ENCODE measurements around the gene TEN1.

TEN1 gene

DNA sequence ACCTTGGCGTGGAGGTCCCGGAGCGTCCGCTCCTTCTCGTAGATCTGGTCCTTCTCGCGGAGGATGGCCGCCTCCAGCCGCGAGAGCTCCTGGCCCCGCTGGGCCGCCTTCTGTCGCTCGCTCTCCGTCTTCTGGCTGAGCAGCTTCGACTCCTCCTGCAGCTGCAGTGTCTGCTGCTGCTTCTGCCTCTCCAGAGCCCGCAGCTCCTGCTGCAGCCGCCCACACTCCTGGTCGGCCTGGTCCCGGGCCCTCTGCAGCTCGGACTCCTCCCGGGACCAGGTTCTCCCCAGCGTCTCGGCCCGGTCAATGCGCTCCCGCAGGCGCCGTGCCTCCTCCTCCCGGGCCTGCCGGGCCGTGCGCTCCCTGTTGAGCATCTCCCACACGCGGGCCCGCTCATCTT is 29.2 kb downstream of the TEN1 start:
- no peak for DNase-seq

DNA sequence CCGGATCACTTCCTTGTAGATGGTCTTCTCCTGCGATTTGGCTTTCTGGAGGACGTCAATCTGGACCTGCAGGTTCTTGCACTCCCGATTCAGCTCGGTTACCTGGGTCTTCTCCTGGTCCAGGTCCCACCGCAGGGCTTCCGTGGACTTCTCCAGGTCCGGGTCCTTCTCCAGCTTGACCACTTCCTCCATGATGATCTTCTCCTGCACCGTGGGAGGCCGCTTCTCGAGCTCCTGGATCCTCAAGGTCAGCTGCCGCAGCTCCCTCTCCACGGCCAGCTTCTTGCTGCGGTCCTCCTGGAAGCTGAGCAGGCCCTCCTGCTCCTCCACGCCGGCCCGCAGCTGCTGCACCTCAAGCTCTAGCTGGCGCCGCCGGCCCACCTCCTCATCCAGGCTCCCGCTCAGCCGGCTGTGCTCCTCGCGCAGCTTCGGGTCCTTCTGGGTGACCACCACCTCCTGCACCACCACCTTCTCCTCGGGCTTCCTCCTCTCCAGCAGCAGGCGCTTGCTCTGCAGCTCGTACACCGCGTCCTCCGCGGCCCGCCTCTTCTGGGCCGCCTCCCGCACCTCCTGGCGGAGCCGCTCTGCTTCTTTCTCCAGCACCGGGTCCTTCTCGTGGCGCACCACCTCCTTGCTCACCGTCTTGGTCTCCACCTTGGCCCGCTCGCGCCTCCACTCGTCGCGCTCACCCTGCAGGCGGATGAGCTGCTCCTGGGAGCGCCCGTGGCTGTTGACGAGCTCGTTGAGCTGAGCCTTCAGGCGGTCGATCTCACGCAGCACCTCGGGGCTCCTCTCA is 29.8 kb downstream of the TEN1 start:
- no peak for DNase-seq

DNA sequence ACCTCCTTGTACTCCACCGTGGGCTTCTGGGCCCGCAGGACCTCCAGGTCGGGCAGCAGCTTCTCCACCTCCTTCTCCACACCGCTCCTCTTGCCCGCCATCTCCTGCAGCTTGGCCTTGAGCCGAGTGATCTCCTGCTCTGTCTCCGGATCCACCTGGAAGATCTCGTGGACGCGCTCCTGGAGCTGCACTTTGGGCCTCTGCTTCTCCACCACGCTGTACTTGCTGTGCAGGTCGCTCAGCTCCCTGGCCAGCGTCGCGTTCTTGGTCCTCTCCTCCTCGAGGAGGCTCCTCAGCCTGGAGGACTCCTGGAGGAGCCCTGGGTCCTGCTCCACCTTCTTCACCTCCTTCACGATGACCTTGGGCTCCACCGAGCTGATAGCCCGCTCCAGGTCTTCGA is 30.4 kb downstream of the TEN1 start:
- DNase-seq: no peak

DNA sequence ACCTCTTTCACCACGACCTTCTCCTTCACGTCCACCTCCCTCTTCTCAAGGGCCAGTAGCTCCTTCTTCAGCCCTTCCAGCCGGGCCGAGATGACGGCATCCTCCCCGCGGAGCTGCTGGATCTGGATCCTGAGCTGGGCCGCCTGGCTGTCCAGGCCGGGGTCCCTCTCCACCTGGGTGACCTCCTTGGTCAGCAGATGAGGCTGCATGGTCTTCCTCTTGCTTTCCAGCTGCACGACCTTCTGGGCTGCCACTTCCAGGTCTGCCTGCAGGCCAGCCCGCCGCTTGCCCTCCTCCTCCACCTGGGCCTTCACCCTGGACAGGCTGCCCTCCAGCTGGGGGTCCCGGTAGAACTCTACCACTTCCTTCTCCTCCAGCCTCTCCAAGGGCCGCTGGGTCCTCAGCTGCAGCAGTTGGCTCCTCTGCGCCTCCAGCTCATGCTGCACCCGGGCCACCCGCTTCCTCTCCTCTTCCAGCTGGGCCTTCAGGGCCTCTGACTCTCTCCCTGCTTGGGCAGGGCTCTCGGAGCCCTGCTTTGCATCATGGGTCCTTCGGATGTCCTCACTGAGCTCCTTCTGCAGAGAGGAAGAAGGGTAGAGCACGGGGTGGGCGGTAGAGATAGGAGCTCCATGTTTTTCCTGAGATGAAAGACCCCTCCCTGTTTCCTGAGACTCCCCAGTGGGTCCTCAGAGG is 31.1 kb downstream of the TEN1 start:
- DNase-seq: no peak

DNA sequence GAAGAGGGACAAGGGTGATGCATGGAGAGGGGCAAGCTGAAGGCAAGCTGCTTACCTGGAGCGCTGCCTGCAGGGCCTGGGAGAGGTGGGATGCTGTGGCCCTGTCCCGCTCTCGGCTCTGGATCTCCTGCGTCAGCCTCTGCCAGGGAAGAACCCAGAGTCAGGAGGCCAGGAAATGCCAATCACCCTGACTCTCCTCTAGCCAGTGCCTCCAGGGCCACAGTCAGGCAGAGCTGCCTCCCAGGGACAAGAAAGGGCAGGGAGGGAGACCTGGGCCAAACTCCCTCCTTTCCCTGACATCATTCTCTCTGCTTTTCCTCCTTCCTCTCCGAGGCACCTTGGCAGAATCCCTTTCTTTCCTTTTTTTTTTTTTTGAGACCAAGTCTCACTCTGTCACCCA is 32.9 kb downstream of the TEN1 start:
- DNase-seq: no peak

DNA sequence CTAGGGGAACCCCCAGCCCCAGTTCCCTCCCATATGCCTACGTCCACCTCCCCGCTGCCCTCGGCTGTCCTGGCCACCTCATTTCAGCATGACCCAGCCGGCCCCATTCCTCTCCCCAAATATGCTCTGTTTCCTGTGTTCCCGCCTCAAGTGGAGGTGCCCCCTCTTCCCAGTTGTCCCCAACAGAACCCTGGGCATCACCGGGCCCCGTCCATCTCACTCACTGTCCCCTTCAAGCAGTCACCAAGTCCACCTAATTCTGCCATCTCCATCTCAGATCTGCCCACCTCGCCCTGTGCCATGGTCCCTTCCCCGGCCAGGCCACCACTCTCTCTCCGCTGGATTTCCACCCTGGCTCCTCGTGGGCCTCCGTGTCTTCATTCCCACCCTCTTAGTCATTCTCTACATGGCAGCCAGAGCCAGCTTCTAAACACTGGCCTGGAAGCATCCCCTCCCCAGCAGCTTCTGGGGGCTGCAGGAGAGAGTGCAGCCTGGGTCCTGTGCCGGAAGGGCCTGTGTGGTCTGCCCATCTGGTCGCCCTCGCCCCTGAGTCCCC is 34.4 kb downstream of the TEN1 start:
- DNase-seq: no peak

DNA sequence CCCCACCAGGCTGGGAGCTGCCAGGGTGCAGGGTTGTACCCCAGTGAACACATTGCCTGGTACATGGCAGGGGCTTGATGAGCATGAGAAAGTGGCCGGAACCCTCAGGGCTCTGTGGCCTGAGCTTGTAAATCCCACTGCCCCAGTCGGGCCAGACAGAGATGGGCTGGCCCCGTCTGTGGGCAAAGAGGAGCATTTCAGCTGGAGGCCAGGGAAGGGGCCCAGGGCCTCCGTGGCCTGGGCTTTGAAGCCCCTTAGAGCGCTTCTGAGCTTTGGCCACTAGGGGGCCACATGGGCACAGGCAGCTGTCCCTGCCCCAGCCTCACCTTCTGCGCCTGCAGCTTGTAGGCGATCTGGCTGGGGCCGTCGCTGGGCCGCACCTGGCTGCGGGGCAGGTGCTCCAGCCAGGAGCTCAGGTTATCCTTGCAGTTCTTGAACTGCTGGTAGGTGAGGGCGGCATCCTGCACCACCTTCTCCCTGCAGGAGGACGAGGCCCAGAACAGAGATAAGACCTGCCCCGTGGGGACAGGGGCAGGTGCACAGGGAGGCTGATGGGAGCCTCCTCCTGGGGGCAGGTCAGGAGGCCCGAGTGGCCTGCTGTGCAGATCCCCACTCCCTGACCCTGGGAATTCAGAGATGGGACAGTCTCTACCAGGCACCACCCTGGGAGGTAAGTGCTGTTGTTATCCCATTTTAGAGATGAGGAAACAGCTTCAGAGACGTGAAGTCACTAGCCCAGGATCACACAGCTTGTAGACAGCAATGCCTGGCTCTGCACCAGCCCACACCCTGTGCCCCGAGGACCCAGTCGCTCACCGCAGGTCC is 35.3 kb downstream of the TEN1 start:
- DNase-seq: peak; percentile 80

DNA sequence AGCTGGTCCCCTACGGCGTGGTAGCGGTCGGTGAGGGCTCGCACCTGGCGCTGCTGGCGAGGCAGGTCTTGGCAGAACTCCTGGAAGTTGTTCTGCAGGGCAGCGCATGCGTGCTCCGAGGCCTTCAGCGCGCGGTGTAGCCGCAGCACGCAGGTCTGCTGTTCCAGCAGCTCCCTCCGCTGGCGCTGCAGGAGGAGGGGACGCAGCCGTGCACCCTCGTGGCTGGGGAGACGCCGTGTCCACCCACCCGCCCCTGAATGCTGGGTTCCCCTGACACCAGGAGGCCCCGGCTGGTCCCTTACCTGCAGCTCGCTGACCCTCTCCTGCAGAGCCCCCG is 35.9 kb downstream of the TEN1 start:
- DNase-seq: peak; percentile 88

DNA sequence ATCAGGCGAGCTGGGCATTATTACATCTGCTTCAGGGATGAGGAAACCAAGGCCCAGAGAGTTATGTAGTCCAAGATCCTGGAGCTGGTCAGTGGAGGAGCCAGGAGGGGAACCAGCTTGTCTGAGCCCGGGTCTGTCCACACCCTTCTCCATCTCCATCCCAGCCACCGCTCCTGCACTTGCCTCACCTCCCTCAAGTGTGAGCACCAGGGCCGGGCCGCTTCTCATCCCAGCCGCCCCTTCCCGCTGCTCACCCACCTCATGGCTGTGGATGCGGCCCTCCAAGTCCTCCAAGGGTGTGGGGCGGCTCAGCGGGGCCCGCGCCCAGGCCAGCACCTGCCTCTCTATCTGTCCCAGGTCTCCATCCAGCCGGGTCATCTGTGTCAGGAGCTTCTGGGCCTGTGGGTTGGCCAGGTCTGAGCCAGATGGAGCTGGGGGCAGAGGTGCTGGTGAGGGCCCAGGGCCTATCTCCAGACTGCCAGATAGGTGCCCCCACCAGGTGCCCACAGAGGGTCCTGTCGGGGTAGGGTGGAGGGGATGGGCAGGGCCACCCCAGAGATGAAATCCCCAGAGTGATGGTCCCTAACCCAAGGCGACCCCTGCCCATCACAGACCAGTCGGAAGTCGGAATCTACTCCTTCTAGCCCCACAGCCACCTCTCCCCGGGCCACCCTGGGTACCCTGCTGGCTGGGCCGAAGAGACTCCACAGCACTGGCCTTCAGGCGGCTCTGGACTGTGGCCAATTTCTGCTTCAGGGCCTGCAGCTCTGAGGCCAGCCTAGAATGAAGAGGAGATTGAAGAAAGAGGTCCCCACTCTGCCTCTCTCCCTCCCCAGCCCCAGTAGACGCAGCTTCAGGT is 38.7 kb downstream of the TEN1 start:
- DNase-seq: no peak

DNA sequence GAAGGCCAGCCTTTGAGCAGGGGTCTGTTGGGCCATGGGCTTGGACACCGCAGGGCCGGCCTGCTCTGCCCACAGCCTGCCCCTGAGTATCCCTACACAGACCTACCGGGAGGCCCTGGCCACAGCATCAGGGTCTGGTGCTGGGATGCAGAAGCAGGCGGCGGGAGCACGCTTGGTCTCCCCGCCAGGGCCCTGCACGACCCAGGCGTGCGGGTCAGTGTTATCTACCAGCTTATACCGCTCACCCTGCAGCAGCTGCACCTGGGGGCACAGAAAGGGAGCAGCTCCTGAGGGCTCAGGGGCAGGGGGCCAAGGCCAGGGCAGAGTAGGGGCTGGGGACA is 39.3 kb downstream of the TEN1 start:
- DNase-seq: no peak

DNA sequence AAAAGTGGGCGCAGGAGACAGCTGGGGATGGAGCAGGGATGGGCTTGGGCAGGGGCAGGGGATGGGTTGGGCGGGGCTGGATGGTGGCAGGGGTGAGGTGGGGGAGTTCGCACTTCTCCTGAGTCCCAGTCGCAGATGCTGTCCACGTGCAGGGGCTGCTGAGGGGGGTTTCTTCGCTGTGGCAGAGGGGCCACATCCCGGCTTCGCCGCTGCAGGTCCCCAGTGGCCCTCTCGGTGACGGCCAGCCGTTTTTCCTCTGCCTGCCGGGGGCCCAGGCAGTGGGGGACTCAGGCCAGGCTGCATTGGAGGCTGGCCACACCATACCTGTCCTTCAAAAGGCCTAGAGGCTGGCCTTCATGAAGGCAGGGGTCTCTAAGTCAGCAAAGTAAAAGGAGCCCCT is 39.8 kb downstream of the TEN1 start:
- DNase-seq: no peak

DNA sequence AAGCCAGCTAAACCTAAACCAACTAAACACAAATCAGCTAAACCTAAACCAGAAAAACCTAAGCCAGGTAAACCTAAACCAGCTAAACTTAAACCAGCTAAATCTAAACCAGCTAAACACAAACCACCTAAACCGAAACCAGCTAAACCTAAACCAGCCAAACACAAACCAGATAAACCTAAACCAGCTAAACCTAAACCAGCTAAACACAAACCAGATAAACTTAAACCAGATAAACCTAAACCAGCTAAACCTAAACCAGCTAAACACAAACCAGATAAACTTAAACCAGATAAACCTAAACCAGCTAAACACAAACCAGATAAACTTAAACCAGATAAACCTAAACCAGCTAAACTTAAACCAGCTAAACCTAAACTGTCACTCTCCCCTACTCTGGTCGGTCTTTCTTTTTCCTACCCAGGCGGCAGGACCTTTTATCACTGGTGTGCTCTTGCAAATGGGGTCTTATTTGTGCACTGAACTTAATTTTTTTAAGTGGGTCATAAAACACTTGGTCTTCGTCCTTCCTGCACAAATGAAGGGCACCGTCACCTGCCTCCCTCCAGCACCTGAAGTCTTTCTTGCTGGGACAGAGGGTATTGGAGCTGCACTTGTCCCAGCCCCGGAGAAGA is 40.9 kb downstream of the TEN1 start:
- DNase-seq: no peak

DNA sequence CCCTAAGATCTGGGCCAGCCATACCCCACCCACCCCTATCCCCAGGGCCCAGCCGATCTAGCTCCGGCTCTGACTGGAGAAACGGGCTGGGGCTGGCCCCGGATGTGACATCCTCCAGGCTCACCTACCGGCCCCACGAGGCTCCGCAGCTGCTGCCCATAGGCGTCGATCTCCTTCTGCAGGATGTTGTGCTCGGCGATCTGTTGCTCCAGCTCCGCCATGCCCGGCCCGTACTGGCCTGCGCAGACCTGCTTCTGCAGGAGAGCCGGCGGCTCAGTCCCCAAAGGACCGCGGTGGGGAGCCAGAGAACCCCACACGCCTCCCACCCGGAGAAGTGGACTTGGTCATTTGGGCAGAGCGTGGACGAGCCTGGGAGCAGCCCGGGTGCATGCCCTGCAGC is 43.2 kb downstream of the TEN1 start:
- DNase-seq: no peak

DNA sequence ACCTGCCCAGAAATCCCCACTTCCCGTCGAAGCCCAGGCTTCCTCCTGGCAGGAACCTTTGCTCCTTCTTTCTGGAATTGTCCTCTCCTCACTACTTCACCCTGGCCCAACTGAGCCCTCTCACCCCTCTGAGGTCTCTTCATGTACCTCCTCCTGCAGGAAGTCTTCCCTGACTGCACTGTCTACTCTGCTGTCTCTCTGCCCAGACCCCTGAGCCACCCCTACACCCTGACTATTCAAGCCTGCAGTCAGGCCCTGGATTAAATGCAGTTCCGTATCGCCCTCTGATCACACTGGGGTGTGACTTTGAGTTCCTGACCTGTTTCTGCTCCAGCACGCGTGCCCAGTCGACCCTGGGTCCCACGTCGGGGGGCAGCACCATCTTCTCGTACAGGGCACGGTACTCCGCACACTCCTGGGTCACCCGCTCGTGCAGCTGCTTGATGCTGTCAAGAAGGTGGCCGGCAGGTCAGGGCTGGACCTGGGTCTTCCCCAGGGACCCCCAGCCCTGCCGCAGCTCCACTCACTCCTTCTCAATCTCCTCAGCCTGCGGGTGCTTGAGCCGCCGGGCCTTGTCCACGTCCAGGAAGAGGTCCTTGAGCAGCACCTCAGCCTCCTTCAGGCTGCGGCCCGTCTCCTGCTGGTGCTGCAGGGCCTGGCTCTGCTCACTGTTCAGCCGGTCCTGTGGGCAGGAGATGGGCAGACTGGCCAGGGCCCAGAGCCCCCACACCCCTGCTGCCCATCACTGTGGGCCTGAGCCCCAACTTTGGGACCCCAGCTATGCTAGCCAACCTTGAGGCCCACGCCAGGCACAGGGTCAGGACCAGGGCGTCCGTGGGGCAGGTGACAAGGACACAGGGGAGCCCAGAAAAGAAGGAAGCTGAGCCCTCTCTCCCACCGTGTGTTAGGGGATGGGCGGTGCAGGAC is 44.2 kb downstream of the TEN1 start:
- DNase-seq: no peak

DNA sequence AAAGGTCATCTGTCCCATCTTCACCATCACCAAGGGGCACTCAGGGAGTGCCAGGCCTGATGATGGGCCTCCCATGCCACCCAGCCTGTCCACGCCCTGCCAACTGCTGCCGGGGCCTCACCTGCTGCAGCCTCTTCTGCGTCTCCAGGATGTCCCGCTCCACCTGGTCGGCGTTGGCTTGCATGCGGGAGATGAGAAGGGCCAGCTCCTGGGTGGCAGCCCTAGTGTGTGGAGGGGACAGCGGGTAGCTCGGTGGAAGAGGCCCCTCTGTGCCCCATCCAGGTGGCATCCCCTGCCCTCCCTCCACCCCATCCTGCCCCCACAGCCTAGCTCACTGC is 44.8 kb downstream of the TEN1 start:
- DNase-seq: no peak

DNA sequence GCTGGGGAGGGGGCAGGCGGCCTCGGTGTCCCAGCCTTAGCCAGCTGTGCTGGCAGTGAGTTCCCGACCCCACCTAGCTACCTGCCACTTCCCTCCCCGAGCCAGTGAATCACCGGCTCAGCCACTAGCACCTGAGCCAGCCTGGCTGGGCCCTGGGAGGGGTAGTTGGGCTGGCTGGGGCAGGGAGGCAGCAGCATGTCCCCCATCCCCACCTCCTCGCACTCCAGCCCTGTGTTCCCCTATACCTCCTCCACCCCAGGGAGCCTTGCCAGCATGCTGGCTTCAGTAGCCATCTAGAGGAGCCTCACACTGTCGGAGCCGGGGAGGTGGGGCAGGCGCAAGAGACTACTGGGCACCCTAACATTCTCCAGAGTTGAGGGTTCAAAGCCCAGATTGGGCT is 45.3 kb downstream of the TEN1 start:
- no peak for DNase-seq

DNA sequence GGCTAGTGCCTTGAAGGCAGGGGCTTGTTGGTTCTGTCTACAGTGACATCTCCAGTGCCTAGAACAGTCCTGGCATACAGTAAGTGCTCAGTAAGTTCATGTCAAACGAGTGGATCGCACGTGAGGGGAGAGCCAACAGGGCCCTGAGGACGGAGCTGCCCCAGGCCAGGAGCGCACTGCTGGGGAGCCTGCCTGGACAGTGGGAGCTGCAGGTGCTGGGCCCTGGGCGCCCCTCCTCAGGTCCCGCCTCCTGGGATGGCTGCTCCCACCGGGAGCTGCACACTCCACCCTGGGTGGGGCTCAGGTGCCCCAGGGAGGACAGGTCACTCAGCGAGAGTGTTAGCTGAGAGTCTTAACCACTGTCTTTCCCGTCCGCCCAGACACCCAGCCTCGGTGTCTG is 46.3 kb downstream of the TEN1 start:
- DNase-seq: no peak

DNA sequence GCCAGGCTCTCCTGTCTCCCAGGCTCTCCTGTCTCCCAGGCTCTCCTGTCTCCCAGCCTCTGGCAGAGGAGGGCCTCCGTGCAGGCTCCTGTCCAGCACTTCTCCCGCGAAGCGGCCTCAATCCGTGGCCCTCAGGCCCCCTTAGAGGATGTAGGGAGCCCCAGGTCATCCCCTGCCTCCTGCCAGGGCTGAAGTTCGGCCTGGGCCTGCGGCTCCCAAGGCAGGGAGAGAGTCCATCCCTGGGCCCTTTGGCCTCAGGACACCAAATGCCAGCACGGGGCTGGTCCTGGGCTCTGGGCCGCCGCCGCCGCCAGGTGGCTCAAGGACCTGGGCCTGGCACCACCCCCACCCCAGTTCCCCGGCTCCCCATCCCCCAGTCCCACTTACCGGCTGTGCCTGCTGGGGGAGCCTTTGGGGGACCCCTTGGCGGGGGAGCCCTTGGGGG is 47.7 kb downstream of the TEN1 start:
- no peak for DNase-seq

DNA sequence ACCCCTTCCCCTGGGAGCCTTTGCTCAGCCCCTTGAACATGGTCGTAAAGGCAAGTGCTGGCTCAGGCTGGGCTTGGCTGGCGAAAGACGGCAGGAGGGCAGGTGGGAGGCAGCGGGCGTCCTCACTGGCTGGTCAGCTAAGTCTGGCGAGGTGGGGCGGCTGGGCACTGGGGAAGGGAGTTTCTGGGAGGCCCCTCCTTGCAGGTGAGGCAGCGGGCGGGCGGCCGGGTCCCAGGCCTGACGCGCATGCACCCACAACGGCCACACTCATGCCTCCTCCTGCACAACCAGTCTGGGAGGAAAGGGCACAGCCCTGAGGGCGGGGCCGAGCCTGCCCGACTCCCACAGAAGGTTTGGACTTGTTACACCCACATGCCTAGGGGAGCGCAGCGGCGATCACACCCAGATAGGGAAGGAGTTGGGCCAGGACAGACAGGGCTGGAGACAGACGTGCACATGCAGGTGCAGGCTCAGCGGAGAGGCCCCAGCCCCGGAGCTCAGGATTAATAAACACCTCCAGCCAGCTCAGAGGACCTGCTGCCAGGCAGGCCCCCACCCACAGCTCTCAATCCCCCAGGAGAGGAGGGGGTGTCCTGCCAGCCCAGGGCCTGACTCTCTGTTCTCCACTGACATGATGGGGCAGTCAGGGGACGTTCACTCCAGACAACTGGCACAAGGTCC is 48.3 kb downstream of the TEN1 start, which contains the start of gene EVPL:
Gene EVPL, minus strand, starts transcription at position 148 of the 681 bp plus-strand sequence. Its CDS starts 108 bp downstream, at position 40.
- no peak for DNase-seq

DNA sequence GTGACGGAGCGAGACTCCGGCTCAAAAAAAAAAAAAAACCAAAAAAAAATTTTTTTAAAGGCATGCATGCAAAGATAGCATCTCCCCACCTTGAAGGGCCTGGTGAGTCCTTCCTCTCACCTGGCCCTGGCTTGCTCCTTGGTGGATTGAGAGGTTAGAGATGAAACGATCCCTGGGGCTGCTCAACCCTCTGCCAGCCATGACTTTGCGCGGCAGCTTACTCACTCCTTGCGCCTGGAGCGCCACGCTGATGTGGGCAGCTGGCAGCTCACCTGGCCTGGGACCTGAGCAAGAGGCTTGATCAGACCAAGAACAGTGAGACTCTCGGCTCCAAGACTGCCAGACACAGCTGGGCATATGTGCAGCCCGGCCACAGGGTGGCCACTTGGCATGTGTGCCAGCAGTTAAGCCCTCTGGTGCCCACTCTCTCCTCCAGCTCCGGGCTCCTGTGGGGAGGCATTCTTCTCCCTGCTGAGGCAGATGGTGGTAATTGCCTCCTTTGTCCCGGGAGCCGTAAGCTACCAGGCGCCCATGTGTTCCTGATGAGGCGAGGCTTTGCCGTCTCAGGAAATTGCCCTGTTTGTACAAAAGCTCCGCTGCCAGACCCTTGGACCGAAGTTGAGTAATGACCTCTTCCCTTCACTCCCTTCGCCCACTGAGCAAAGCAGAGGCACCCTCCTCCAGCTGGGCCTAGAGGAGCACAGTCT is 53.2 kb downstream of the TEN1 start:
- no peak for DNase-seq
